Stomach (tissue), 4 donors: ENCODE results near the gene ASTN2.

Experiments used
- CTCF ChIP-seq, 7 experiments: fragments of 450-650 bp in 4 of 7; fragments of 200-600 bp in 3 of 7; sonication (generic) in 3 of 7; IDR thresholded peaks; one replicate each; pipeline ENCODE4 v1.5.1; 2016 to 2019; ENCODE audit warnings: antibody characterized with exemption in 7 of 7, control low read depth in 2 of 7, mild to moderate bottlenecking in 1 of 7
- POLR2A ChIP-seq, 4 donors: fragments of 450-650 bp; IDR thresholded peaks; one replicate each; pipeline ENCODE4 v1.6.1; 2016; ENCODE audit warnings: antibody characterized with exemption in 4 of 4, control low read depth in 2 of 4, mild to moderate bottlenecking in 1 of 4, moderate library complexity in 1 of 4

- TF ChIP-seq POLR2A (IDR thresholded peaks at IDR 0.05) (no peak), CTCF (IDR thresholded peaks at IDR 0.05) (no peak)
Measured at GRCh38 chr9:116495725-116496124, 919.1 kb downstream of the ASTN2 start.
